HepG2 (cell line): ENCODE results near the gene CCDC57. TPM values are rescaled to one million over a fixed set of nuclear protein-coding genes. Genes with fewer than 3 reads are reported as not detected.

Experiments used
- CBFB ChIP-seq: sonication (generic); formaldehyde crosslinking; IDR thresholded peaks from 2 replicates; pipeline ENCODE4 v1.4.0; 2020; ENCODE audit warnings: missing genetic modification reagents
- DNMT1 ChIP-seq: sonication (generic); formaldehyde crosslinking; IDR thresholded peaks from 2 replicates; pipeline ENCODE4 v1.5.1; 2020; ENCODE audit warnings: mild to moderate bottlenecking, missing genetic modification reagents
- HNF4A ChIP-seq: sonication (generic); formaldehyde crosslinking; IDR thresholded peaks from 2 replicates; pipeline ENCODE4 v1.4.0; 2020; ENCODE audit warnings: missing genetic modification reagents
- IKZF5 ChIP-seq: IDR thresholded peaks from 2 replicates; pipeline ENCODE4 v1.6.1; 2018; ENCODE audit warnings: missing genetic modification reagents, mild to moderate bottlenecking, missing compliant biosample characterization
- KMT2B ChIP-seq: IDR thresholded peaks from 2 replicates; pipeline ENCODE4 v1.6.1; 2016; ENCODE audit warnings: missing genetic modification reagents, missing compliant biosample characterization
- MAF1 ChIP-seq: sonication (generic); formaldehyde crosslinking; IDR thresholded peaks from 2 replicates; pipeline ENCODE4 v1.5.0; 2020; ENCODE audit warnings: missing genetic modification reagents, borderline replicate concordance
- MATR3 ChIP-seq: sonication (generic); formaldehyde crosslinking; IDR thresholded peaks from 2 replicates; pipeline ENCODE4 v1.4.0; 2020; ENCODE audit warnings: missing genetic modification reagents
- MBD4 ChIP-seq: IDR thresholded peaks from 2 replicates; pipeline ENCODE4 v1.6.1; 2012; ENCODE audit warnings: low read length, inconsistent platforms, borderline replicate concordance
- NR2F6 ChIP-seq, 2 experiments: IDR thresholded peaks; 2 replicates each; pipeline ENCODE4 v1.6.1; 2016; ENCODE audit warnings: antibody characterized with exemption in 1 of 2, mild to moderate bottlenecking in 1 of 2
- RAD51 ChIP-seq: fragments of 450-650 bp; IDR thresholded peaks from 2 replicates; pipeline ENCODE4 v1.6.1; 2016; ENCODE audit warnings: borderline replicate concordance
- RCOR2 ChIP-seq: IDR thresholded peaks from 2 replicates; pipeline ENCODE4 v1.6.1; 2016; ENCODE audit warnings: missing biosample characterization, missing genetic modification reagents
- TEAD2 ChIP-seq: sonication (generic); formaldehyde crosslinking; IDR thresholded peaks from 2 replicates; pipeline ENCODE4 v1.9.0; 2021; ENCODE audit warnings: missing genetic modification reagents
- THAP11 ChIP-seq: IDR thresholded peaks from 2 replicates; pipeline ENCODE4 v1.6.1; 2016; ENCODE audit warnings: missing biosample characterization, missing genetic modification reagents
- ZNF253 ChIP-seq: sonication (generic); formaldehyde crosslinking; IDR thresholded peaks from 2 replicates; pipeline ENCODE4 v1.8.0; 2022; ENCODE audit warnings: mild to moderate bottlenecking, missing genetic modification reagents, borderline replicate concordance
- ZNF629 ChIP-seq: sonication (generic); formaldehyde crosslinking; conservative IDR thresholded peaks from 2 replicates; pipeline ENCODE4 v1.5.0; 2020; ENCODE audit warnings: missing genetic modification reagents
- polyA plus RNA-seq, 8 experiments: library from polyadenylated mRNA; depleted of rRNA in 3 of 8; stranded (reverse) in 7 of 8; unstranded in 1 of 8; fragments of >200 nt; fragmentation: Illumina TruSeq in 4 of 8; extraction: Trizol in 4 of 8; gene quantifications; 2 replicates each; pipeline versions ENCODE4 v1.2.1 to v1.2.3, GENCODE V29; 2011 to 2016; ENCODE audit warnings: low read depth in 4 of 8, missing spikeins in 1 of 8, mixed read lengths in 1 of 8; ENCODE audit not compliant: insufficient read depth in 1 of 8
- total RNA-seq, 5 experiments: library from RNA; depleted of rRNA; stranded (reverse); fragments of >200 nt; fragmentation: Illumina TruSeq; extraction: Trizol; gene quantifications; 2 replicates each; pipeline ENCODE4 v1.2.3, GENCODE V29; 2016; ENCODE audit warnings: low read depth in 1 of 5
- TF ChIP-seq, protein P1 (sequence below): IDR thresholded peaks from 2 replicates; pipeline ENCODE4 v1.6.1; 2012; ENCODE audit warnings: inconsistent platforms
- TF ChIP-seq, protein P2 (sequence below): sonication (generic); formaldehyde crosslinking; IDR thresholded peaks from 2 replicates; pipeline ENCODE4 v1.5.0; 2020; ENCODE audit warnings: mild to moderate bottlenecking, missing genetic modification reagents, borderline replicate concordance
- TF ChIP-seq, protein P3 (sequence below): sonication (generic); formaldehyde crosslinking; IDR thresholded peaks from 2 replicates; pipeline ENCODE4 v1.5.0; 2020; ENCODE audit warnings: mild to moderate bottlenecking, missing genetic modification reagents, borderline replicate concordance

Gene CCDC57
- total and polyA plus RNA-seq, 2 of the 13 experiments (the other 11 are each of a cell fraction or from before 2014, with no cell fraction given) = 59.3 to 59.9 TPM

DNA sequence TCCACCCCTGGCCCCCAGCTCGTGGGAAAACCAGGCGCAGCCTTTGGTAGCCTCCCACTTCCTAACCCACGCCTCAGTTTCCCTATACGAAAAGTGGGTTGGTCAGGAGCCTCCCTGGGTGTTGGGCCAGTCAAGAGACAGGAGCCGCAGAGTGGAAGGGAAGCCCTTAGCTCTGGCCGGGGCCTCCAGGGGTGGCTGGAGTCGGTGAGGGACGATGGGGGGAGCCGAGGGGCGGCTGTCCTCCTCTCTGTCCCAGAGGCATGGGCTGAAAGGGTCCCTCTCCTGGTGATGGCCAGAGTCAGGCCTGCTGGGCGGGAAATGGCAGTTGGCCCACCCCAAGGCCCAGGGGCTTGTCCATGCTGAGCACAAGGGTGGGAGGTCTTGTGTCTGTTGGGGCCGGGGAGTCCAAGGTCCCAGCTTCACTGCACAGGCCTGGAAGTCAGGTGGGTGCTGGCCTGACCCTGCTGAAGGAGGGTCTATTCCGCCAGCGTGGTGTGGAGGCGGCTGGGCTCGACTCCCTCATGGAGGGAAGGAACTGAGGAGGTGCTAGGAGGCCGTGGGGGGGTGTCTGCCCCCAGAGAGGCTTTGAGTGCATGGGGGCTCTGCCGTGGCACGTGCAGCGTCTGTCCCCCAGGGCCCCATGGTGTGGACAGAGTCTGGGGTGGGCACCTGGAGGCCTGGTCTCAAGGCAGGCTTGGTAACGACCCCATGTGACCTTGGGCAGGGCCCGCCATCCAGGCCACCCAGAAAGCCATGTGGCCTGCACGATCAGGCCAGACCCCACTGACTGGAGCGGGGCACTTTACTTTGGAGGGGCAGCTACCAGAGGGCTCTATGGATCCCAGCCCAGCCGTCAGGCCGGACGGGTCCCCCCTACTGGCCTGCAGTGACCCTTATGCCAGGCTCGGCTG is 17.3 kb upstream of the CCDC57 start (continued):
- TF ChIP-seq NR2F6 (IDR thresholded peaks at IDR 0.05) = peak; percentile 17; the same call in 1 of the 2 replicates
- TF ChIP-seq NR2F6 (CRISPR knock-in tag; IDR thresholded peaks at IDR 0.05) = no peak; the same call in none of the 2 replicates
- TF ChIP-seq KMT2B (CRISPR knock-in tag) = 0 out of 2 replicates have a peak, but pooled peaks have one; percentile 14
- no peak for TF ChIP-seq RAD51
- no peak; the same call in 1 of the 2 replicates for TF ChIP-seq ZNF253
- no peak for TF ChIP-seq MAF1 (CRISPR knock-in tag)
- TF ChIP-seq ZNF629 (CRISPR knock-in tag) = peak; percentile 75; the same call in 1 of the 2 replicates
- no peak for TF ChIP-seq IKZF5
- no peak; the same call in 1 of the 2 replicates for TF ChIP-seq DNMT1 (CRISPR knock-in tag)
- TF ChIP-seq MATR3 = no peak
- TF ChIP-seq, protein P1, sequence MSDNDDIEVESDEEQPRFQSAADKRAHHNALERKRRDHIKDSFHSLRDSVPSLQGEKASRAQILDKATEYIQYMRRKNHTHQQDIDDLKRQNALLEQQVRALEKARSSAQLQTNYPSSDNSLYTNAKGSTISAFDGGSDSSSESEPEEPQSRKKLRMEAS = peak; percentile 87
- TF ChIP-seq MBD4 = no peak
- TF ChIP-seq, protein P2, sequence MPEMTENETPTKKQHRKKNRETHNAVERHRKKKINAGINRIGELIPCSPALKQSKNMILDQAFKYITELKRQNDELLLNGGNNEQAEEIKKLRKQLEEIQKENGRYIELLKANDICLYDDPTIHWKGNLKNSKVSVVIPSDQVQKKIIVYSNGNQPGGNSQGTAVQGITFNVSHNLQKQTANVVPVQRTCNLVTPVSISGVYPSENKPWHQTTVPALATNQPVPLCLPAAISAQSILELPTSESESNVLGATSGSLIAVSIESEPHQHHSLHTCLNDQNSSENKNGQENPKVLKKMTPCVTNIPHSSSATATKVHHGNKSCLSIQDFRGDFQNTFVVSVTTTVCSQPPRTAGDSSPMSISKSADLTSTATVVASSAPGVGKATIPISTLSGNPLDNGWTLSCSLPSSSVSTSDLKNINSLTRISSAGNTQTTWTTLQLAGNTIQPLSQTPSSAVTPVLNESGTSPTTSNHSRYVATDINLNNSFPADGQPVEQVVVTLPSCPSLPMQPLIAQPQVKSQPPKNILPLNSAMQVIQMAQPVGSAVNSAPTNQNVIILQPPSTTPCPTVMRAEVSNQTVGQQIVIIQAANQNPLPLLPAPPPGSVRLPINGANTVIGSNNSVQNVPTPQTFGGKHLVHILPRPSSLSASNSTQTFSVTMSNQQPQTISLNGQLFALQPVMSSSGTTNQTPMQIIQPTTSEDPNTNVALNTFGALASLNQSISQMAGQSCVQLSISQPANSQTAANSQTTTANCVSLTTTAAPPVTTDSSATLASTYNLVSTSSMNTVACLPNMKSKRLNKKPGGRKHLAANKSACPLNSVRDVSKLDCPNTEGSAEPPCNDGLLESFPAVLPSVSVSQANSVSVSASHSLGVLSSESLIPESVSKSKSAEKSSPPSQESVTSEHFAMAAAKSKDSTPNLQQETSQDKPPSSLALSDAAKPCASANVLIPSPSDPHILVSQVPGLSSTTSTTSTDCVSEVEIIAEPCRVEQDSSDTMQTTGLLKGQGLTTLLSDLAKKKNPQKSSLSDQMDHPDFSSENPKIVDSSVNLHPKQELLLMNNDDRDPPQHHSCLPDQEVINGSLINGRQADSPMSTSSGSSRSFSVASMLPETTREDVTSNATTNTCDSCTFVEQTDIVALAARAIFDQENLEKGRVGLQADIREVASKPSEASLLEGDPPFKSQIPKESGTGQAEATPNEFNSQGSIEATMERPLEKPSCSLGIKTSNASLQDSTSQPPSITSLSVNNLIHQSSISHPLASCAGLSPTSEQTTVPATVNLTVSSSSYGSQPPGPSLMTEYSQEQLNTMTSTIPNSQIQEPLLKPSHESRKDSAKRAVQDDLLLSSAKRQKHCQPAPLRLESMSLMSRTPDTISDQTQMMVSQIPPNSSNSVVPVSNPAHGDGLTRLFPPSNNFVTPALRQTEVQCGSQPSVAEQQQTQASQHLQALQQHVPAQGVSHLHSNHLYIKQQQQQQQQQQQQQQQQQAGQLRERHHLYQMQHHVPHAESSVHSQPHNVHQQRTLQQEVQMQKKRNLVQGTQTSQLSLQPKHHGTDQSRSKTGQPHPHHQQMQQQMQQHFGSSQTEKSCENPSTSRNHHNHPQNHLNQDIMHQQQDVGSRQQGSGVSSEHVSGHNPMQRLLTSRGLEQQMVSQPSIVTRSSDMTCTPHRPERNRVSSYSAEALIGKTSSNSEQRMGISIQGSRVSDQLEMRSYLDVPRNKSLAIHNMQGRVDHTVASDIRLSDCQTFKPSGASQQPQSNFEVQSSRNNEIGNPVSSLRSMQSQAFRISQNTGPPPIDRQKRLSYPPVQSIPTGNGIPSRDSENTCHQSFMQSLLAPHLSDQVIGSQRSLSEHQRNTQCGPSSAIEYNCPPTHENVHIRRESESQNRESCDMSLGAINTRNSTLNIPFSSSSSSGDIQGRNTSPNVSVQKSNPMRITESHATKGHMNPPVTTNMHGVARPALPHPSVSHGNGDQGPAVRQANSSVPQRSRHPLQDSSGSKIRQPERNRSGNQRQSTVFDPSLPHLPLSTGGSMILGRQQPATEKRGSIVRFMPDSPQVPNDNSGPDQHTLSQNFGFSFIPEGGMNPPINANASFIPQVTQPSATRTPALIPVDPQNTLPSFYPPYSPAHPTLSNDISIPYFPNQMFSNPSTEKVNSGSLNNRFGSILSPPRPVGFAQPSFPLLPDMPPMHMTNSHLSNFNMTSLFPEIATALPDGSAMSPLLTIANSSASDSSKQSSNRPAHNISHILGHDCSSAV = no peak
- peak; percentile 77 for TF ChIP-seq HNF4A
- TF ChIP-seq, protein P3, sequence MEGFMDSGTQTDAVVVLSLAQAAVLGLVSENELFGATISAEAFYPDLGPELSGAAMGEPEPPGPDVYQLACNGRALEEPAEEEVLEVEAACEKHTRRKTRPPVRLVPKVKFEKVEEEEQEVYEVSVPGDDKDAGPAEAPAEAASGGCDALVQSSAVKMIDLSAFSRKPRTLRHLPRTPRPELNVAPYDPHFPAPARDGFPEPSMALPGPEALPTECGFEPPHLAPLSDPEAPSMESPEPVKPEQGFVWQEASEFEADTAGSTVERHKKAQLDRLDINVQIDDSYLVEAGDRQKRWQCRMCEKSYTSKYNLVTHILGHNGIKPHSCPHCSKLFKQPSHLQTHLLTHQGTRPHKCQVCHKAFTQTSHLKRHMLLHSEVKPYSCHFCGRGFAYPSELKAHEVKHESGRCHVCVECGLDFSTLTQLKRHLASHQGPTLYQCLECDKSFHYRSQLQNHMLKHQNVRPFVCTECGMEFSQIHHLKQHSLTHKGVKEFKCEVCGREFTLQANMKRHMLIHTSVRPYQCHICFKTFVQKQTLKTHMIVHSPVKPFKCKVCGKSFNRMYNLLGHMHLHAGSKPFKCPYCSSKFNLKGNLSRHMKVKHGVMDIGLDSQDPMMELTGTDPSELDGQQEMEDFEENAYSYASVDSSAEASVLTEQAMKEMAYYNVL = peak; percentile 30; the same call in 1 of the 2 replicates
- TF ChIP-seq THAP11 (CRISPR knock-in tag) = no peak
- no peak for TF ChIP-seq TEAD2 (CRISPR knock-in tag)
- no peak for TF ChIP-seq RCOR2
- TF ChIP-seq CBFB = no peak
